ENCODE measurements around the gene ENOX1.
"Not testable (repeated sequence)": the region's sequence is repeated elsewhere in the genome, so short reads cannot be mapped to it uniquely, and the experiment has no call there.

Gene ENOX1

DNA sequence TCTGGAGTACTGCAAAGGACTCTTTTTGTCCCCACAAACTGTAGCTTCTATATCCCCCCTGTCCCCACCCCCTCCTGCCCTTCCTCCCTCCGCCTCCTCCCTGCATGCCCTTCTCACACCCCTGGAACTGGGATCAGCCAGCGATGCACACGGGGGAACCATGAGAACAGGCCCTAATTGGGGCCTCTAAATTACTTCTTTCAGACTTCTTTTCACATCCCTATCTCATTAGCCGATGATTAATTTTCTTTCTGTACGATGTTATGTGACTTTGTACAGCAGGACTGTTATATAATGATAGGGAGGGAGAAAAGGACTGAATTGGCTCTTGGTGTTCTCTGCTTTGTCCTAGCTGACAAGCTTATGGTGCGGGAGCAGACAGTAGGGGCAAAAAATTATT is 415.9 kb downstream of the ENOX1 start:
- no peak for DNase-seq

DNA sequence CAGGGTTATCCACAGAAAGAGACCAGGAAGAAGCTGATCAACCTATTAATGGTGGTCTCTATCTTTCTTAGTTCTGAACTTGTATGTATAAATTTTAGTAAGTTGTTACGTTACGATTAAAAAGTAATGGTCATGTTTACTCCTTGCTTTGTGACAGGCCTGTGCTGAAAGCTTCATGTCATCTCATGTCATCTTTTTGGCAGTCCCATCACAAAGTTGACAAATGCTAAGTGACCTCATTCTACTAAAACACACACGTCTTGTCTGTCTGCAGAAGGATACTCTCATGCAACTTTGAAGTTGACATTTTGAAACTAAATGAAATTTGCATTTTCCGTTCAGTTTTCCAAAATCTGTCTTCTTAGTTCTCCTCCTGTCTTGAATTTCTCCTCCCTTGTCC is 417.5 kb downstream of the ENOX1 start:
- DNase-seq, result no peak

GRCh38 chr13:43368003-43368402 is 418.8 kb downstream of the ENOX1 start:
- no peak for DNase-seq

DNA sequence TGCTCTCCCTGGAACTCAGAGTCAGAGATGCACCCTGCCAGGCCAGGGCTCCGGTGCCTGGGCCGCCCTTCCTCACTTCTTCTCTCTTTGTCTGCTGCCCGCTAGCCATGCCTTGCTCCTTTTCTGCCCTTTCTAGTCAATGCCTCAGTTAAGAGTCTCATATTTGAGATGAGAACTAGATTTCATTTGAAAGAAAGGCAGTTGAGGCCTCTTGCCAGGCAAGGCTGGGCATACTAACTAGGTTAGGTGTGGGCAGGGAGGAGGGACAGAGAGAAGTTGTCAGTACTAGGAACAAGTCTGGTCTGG is 421.8 kb downstream of the ENOX1 start:
- DNase-seq, result no peak

- DNase-seq, result no peak
Measured at GRCh38 chr13:43364210-43365038, 422.3 kb downstream of the ENOX1 start.

GRCh38 chr13:43363156-43363953 is 423.4 kb downstream of the ENOX1 start:
- no peak for DNase-seq

DNA sequence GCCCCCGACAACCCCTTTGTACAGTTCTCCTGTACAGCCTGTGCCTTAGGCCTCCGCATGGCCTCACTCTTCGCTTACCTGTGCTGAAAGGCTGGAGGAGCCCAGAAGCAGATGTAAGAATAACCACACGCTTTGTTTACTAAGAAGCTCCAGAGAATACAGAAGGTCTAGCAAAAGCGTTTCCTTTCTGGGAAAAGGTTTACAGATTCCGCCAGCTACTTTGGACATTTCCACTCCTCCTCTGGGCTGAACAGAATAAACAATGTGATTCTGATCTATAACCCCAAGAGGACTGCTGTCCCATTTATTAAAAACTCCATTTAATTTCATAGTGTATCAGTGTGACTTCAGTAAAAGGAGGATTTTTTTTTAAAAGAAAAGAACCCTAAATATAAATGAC is 424.2 kb downstream of the ENOX1 start:
- no peak for DNase-seq

DNA sequence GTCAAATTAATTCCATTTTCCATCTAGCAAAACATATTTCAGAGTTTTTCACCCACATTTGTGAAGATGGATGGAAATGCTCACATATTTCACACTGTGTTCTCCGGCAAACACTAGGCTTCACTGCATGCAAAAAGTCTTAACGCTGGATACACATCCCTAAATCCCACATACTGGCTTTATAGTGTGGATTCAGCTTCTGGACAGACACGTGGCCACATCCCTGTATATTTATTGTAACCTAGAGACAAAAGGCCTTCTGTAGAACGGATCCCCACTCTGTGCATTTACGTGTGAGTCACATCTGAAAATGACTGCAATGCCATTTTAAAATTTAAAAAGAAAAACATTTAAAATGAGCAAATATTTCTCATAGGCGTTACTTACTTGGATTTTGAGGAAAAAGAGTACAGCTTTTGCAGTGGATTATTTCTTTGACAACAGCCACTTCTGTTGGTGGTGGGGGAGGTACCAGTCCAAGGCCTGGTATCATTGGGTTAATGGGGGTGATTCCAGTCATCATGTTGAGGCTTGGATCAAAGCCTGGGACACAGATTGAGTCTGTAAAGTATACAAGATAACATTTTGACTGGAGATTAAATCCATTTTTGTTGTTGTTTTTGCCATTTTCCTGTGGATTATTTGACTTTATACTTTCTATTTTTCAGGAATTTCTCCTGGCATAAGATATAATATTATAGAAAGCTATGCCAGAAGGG is 425.7 kb downstream of the ENOX1 start:
- DNase-seq, result no peak

GRCh38 chr13:43360171-43360570 is 426.6 kb downstream of the ENOX1 start:
- DNase-seq, result no peak

DNA sequence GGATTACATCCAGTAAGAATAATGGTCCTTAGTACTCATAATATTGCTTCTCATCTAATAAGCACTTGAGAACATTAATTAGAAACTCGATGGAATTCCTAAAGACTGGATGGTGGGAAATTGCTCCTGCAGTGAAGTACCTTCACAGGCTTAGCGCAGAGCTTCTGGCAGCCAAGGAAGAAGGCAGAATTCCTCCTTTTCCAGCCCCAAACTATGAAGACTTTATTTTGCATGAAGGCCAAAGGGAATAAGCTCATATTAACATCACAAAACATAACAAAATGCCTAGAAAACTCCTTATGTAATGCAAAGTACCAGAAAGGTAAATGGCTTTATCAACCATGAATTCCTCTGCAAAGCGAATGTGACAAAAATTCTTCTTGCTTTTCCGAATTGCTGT is 427.2 kb downstream of the ENOX1 start:
- DNase-seq, result no peak

GRCh38 chr13:43357564-43357963 is 429.2 kb downstream of the ENOX1 start:
- no peak for DNase-seq

GRCh38 chr13:43356567-43356966 is 430.2 kb downstream of the ENOX1 start:
- DNase-seq, result no peak

DNA sequence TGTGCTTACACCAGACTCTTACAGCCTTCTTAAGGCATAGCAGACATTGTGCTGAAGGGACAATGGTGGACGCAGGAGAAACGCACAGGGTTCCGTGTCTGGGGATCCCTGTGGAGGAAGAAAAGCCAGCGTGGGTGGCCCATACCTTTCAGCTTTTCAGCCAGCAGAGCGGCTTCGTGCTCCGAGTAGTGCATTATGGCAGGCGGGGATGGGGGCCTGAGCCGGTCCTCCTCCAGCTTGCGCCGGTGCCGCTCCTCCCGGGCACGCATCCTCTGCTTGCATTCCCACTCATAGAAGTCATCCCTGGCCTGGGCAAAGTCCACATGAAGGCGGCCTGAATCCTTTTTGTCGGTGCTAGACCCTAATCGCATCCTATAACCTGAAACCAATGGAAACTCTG is 431.0 kb downstream of the ENOX1 start:
- no peak for DNase-seq

GRCh38 chr13:43354153-43354945 is 432.4 kb downstream of the ENOX1 start:
- no peak for DNase-seq

DNA sequence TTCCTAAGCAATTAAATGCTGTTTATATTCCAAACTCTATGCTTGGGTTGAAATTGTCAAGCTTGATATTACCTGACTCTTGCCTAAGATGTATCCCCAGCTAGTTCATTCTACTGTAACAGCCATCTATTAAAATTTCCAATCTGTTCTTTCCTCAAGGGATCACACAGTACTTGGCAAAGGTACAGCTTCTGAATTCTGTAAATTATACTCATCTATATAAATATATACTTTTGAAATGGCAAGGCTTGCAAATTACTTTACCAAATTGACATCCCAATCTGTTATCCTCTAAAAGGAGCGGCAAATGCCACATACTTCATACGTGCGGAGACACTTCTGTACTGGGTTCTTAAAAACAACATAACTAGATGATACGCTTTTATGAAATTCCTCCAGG is 433.1 kb downstream of the ENOX1 start:
- DNase-seq, result no peak

GRCh38 chr13:43351612-43352011 is 435.2 kb downstream of the ENOX1 start:
- DNase-seq, result not testable (repeated sequence)

- DNase-seq, result no peak
Measured at GRCh38 chr13:43348397-43348796, 438.4 kb downstream of the ENOX1 start.

DNA sequence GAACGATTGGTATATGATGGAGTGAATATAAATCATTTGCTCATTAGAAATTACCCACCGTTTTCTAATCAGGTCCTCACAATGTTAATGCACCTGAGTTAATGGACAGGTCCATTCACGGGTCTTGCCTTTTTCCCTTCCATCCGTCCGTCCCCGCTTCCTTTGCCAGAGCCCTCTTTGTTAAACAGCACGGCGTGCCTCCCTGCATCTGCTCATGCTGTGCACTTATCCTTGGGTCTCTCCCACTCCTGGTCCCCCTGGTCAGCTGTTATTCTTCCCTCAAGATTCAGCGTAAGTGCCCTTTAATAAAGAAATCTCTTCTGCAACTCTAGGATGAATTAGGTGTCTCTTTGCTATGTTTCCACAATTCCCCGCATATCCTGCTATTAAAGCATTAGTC is 438.9 kb downstream of the ENOX1 start:
- no peak for DNase-seq

GRCh38 chr13:43346427-43346826 is 440.3 kb downstream of the ENOX1 start:
- no peak for DNase-seq

DNA sequence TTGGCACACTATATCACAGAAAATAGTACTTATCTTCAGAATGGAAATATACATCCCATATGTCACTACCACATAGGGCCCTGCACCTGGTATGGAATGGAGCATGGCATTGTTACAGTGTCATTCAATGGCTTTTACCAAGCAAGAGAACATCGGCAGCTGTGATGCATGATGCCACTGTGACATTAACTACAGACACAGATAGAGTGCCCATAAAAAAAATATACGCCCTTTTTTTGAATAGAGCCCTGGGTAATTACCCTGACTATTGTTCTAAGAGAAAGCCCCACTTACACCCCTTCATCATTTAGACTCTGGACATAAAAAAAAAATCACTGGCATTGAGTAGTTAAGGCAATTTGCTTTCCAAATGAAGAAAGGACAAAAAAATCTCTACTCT is 443.1 kb downstream of the ENOX1 start:
- no peak for DNase-seq

DNA sequence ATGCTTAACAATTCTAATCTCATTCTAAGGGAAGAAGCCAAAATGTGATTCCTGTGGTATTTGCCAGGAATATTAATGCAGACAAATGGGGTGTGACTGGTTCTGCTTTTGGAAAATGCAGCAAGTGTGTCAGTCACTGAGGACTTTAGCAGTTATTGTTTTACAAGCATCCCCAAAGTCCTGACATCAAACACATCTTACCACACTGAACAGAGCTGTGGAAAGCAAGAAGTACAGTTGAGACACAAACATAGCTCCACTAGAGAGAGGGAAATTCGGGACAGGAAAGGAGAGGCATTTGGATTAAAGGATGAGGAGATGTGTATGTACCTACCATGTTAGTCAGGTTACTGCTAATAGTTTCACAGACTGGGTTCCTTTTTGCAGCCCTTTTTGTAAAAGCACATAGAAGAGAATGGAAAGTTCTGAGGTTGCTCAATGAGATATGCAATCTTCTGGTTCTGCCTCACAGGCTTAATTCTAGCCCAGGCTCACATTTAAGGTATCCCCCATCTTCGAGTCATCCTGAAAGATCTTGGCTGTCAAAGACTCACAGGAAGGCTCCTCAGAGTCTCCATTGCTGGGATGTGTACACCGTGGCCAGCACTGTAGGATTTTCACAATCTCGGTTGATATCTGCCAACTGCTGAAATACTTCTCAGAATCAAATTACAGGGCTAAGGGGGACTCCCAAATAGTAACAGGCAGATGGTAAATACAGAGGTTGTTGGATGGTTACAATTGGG is 446.8 kb downstream of the ENOX1 start:
- no peak for DNase-seq

DNA sequence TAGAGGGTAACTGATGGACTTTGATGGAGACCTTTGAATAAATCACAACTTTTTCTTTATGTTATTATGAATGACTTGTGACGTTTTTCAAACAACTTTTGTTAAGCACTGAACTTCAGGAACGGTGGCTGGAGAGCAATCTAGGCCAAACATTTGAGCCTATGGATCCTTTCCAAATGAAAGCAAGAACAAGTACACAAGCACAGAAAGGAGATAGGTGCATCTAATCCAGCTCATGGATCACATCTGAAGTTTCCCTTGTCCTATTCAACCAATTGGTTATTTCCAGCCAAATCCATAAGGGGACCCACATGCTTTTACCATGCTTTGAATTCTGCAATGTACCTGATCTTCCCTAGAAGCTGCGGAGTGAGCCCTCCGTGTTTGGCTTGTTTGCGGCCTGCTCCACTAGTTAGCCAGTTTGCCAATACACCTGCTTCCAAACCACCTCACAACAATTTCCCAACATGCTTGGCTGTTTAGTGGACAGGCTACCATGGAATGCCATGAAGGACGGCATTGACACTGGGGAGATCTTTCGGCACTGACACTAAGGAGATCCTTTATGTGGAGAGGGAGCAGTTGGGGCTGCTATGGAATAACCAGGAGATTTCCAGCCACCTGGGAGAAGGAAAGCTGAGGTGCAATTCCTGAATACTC is 447.5 kb downstream of the ENOX1 start:
- DNase-seq, result no peak
